ENCODE results near the gene SLC43A2.

Gene SLC43A2

DNA sequence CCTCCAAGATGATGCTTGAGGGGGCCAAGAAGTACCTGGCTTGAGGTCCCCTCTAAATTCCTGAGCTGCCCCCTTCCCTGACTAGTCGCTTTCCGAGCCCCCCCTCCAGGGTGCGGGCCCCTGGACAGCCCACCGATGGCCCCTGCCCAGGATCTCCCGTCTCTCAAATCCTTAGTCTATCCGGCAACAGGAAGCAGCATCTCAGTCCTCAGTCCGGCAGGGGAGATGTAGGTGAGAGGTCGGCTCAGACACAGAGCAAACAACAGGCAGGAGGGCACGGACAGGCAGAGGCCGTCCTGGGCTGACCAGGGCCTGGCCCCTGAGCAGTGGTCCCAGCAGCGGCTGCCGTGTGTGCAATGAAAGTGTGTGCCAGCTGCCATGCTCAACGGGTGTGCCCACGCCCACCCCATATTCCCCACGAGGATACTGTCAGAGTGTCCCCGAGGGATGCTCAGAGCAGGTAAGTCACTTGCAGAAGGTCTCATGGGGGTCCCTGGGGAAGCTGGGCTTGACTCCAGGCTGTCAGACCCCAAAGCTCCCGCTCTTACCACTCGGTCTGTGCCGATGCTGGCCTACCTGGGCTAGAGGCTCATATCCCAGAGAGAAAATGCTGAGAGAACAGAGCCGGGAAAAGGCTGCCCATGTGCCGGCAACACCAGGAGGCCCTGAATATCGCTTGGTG, 7.2 kb downstream of the SLC43A2 start:
- DNase-seq = no peak

DNA sequence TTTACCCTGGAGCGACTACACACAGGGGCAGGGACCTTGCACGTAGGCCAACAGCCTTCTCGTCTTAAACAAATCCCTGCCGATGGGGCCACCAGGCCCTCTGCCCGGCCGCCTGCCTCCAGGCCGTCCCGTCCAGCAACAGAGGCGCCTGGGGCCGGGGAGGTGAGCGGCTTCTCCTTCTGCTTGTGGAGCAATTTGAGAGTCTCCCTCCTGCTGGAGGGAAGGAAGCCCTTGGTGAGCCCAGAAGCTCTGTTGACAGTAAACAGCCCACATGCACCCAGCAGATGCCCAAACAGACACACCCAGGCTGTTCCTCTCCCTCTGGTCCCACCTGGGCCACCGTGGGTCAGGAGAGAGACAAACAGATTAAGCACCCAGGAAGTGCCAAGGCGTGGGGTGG, 8.1 kb downstream of the SLC43A2 start:
- no peak for DNase-seq

GRCh38 chr17:1617620-1618174, 10.9 kb downstream of the SLC43A2 start:
- no peak for DNase-seq

DNA sequence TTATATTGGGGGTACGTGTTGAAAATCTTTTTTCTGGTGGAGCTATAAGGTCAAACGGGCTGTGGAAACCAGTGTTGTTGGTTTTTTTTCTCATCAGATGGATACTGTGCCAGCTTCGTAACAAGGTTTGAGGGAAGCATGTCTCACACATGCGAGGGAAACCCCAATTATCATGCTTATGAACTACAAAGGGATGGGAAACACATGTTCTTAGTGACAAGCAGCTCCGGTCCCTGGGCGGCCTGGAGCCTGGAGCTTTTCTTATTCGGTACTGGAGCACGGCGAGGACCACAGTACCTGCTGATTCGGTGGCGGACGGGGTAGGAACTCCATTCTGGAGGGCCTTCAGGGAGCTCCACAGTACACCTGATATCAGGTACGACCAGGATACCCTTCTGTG, 12.5 kb downstream of the SLC43A2 start:
- no peak for DNase-seq

DNA sequence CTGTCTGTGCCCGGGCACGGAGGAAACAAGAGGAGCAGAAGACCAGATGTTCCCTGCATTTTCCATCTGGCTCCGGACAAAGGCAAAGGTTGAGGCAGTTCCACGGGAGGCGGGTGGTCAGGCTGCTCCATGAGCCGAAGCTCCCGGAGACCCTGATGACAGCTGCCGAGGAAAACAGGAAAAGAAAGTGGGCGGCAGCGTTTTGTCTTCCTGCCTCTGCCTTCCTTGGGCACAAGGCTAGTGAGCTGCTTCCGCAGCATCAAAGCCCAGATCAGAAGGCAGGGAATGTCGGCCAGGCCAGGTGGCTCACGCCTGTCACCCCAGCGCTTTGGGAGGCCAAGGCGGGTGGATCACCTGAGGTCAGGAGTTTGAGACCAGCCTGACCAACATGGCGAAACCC, 16.2 kb downstream of the SLC43A2 start:
- DNase-seq = no peak

- DNase-seq = no peak
Observed at GRCh38 chr17:1611715-1612114, 16.9 kb downstream of the SLC43A2 start.

- DNase-seq = no peak
Observed at GRCh38 chr17:1608676-1609075, 20.0 kb downstream of the SLC43A2 start.

- DNase-seq = no peak
Observed at GRCh38 chr17:1607971-1608320, 20.7 kb downstream of the SLC43A2 start.

GRCh38 chr17:1606352-1606985, 22.2 kb downstream of the SLC43A2 start:
- DNase-seq = no peak

DNA sequence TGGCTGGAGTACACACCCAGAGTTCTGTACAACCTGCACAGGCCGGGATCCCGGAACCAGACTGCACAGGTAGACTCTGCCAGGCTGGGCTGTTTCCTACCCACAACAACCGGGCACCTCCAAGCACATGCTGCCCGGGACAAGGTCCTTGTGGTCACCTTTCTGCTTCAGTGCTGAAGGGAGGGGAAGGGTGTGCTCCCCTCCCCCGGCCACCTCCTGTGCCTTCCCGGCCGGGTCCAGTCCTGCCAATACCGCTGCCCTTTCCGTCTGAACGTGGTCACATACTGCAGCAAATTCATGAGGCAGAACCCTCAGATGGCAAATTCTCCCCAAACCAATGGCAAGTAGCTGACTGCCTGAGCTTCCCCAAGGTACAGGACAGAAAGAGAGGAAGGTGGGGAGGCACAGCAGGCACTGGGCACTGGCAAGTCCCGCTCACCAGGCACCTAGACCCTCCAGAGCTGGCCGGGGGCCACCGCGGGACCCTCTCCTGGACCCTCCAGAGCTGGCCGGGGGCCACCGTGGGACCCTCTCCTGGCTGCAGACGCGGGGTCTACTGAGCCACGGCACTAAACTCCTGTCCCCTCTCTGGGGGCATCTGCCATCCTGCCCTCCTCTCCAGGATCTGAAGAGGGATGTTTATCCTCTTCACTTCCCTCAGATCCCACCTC, 22.8 kb downstream of the SLC43A2 start:
- DNase-seq = no peak

DNA sequence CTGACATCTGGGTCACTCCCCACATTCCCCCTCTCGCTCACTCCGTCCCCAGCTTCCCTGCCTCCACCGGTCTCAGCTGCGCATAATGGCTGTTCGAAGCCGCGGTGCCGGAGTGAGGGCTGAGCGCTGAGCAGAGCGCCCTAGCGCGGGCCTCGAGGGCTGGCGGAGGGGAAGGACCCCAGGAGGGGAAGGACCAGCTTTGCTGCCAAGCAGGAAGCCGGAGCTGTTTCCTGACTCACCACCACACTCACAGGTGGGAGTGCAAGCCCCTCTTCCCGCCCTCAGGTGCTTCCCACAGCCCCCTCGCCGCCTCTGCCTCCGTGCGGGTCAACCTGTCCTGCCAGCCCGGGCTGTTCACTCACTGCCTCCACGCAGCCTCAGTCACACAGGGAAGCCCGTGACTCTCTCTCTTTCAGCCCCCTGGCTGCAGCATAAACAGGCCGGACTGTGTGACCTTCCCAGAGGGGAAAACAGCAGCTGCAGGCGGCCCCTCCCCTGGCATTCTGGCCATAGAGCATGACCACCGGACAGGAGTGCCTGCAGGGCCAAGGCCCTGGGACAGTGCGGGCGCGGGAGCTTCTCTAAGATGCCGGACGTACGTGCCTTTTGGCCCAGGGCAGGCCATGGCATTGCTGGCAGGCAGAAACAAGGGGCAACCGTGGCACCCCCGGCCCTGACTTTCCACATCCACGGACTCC, 23.7 kb downstream of the SLC43A2 start:
- no peak for DNase-seq

DNA sequence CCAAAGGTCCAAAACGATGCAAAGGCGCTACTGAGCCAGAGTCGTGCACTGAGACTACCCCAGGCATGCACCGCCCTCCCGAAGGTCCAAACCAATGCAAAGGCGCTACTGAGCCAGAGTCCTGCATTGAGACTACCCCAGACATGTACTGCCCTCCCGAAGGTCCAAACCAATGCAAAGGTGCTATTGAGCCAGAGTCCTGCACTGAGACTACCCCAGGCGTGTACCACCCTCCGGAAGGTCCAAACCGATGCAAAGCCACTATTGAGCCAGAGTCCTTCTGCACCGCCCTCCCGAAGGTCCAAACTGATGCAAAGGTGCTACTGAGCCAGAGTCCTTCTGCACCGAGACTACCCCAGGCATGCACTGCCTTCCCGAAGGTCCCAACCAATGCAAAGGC, 27.1 kb downstream of the SLC43A2 start:
- no peak for DNase-seq

DNA sequence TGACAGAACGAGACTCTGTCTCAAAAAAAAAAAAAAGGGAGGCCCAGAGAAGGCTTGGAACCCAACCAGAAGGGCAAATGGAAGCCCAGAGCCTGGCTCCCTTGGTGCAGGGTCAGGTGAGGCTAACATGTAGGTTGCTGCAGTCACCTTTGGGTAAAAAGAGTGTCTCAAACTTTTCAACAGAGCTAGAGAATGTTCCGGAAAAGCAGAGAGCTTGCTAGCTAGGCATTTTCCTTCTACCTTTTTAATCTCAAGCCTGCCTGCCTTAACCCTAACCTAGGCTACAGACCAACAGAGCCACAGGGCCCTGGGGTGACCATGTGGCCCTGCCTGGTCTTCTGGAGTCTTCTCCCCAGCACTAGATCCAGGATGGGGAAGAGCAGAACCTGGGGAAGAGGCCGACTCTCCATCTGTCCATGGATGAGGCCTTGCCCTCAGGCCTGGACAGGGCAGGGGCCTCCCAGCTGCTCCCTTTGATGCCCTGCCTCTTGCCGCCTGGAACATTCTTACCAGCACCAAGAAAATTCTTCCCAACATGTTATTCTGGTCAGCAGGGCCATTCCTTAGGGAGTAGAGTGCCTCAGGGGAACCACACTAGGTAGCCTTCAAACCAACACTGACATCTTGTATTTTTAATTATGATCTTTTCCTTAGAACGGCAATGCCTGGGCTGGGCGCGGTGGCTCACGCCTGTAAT, 30.1 kb downstream of the SLC43A2 start:
- DNase-seq = no peak

- no peak for DNase-seq
Observed at GRCh38 chr17:1597861-1598342, 30.7 kb downstream of the SLC43A2 start.

DNA sequence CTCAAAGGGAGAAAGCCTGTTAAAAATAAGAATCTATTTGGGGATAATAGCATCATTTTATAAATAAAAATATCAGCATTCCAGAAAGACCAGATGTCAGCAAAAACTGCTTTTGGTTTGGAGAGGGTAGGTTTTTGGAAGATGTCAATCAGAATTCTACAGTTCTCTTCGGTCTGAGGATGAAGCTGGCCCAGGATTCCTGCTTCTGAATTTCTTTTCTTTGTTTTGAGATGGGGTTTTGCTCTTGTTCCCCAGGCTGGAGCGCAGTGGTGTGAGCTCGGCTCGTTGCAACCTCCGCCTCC, 35.1 kb downstream of the SLC43A2 start:
- no peak for DNase-seq

DNA sequence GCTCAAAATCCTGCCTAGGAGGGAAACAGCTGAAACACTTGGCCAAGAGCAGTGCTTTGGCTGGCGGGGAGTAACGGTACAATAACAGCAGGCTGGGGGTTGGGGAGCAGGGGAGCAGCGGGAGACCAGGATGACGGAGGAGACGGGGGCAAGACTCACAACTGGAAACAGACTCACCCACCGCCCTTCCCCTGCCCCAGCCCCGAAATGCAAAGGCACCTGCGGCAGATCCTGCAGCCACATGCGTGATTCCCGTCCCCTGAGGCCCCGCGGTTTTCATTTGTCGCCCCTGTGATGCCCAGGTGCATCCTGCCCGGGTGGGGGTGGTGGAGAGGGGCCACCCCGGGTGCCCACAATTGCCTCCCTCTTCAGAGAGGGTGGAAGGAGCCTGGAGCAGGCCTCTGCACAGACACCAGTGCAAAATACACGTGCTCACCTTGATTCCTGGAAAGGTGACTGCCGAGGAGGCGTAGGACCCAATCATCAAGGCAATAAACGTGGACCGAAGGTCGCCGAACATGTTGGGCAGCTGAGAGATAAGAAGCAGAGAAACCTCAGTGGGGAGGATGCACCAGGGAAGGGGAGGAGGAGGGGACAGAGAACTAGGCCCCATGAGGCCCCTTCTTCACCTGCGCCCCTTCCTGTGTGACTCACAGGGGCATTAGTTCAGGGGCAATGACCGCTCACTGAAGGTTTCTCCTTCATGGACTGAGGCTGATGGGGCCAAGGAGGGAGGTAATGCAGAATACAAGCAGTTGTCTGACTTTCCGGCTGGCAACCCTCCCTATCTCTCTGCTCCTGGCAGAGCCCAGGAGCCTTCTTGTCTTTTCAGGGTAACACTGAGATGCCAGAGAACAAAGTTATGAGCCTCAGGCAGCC, 35.6 kb downstream of the SLC43A2 start:
- no peak for DNase-seq

DNA sequence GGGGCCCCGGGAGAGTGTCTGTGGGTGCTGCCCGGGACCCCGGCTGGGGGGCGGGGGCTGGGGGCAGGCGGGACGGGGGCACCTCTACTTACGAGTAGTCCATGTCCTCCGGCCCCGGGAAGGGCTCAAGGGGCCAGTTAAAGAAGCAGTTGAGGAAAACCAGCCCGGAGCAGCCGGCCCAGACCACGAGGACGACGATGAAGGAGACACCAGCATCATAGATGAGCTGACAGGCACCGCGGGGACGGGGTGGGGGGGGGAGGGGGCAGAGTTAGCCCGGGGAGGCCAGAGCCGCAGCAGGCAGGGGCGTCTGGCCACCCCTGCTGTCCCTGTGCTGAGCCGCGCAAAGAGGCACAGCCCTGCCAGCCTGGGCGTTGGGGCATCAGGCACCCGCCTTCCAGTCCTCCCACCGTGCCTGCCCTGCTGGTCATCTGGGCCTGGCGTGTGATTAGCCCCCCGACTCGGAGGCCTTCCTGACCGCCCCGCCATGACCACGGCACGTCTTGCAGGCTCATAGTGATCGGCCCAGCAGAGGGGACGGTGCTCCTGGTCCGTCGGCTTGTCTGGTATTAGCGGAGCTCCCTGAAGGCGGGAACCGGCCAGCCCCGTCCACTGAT, 37.1 kb downstream of the SLC43A2 start:
- no peak for DNase-seq

- no peak for DNase-seq
Observed at GRCh38 chr17:1590747-1591473, 37.7 kb downstream of the SLC43A2 start.

DNA sequence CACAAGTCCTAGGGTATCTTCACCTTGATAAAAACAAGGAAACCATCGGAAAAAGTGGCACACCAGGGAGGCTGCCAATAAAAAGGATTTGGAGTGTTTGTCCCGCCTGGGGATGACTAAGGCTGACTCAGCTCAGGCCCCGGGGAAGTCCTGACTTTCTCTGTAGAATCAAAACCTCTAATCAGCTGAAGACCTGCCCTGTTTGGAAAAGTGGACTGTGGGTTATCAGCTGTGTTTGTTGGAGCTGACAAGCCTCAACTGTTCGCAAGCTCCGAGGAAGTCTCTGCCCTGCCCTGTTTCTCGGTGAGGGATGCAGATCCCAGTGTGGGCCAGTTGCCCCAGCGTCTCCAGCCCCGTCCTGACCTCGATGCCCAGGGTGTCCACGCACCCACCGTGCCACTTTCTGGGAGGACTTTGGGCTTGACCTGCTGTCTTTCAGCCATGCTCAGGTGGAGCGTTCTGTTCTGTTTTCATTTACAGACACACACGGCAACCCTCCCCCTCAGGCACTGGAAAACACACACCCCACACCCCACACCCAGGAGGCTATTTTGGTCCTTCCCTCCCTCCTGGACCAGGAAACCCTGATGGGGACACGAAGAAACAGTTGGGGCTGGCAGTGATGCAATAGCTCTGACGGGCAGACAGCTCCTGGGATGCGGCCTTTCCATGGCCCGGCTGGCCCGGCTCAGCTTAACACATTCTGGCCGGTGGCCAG, 38.4 kb downstream of the SLC43A2 start:
- DNase-seq = no peak

Data from NCI-H2029 treated with DMSO at 0.1 percent for 48 hours (cell line).